Left renal pelvis (tissue), 4 donors: ENCODE data around the gene NEK10. TPM values are rescaled to one million over a fixed set of nuclear protein-coding genes. Genes with fewer than 3 reads are reported as not detected.

Experiments used
- DNase-seq, 4 donors: peaks; one replicate each; pipeline ENCODE4 v3.0.0-alpha.2; 2013; ENCODE audit warnings: low read depth in 4 of 4, low spot score in 3 of 4
- polyA plus RNA-seq, 4 donors: library from polyadenylated mRNA; unstranded; fragments of 120-200 nt; gene quantifications; one replicate each; pipeline ENCODE4 v1.2.1, GENCODE V29; 2013; ENCODE audit not compliant: insufficient read length in 4 of 4

NEK10 gene
- polyA plus RNA-seq, 4 donors: 0.46 to 2.1 (median 1.8) TPM

DNA sequence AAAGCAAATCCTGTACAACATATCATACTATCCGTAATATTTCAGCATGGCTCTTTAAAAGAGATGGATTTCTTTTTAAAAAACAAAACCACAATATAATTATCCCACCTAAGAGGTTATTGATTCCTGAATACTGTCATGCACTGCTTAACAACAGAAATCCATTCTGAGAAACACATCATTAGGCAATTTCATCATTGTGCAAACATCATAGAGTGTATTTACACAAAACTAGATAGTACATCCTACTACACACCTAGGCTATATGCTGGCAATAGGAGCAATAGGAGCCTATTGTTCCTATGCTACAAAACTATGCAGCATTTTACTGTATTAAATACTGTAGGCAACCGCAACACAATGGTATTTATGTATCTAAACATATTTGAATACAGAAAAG, 242.0 kb downstream of the NEK10 start:
- no peak for DNase-seq

DNA sequence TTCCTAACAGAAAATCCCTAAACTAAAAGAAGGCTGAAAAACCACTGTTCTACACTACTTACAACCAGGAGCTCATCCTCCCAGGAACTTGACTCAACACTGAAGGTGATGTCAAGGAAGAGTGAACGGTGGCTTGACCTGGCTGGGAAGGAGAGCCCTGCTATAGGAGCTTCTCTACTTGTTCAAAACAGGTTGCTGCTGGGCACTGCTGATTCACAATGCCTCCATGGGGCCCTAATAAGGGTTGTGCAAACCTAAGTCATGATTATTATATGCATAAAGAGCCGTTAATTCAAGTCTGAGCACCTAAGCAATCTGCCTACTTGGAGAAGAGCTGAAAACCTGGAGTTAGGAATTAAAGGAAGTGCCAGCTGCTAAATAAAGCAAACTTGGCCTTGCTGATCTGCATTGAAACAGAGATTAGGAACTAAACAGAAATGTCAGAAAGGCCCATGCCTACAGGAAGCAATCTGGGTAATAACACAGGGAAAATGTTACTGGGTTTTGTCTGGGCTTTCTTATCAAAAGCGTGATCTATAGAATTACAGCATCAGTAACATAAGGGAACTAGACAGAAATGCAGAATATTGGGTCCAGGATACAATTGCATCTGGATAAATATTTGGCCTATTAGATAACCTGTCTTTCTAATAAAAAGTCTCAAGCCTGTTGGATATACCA, 243.2 kb downstream of the NEK10 start:
- DNase-seq: no peak

DNA sequence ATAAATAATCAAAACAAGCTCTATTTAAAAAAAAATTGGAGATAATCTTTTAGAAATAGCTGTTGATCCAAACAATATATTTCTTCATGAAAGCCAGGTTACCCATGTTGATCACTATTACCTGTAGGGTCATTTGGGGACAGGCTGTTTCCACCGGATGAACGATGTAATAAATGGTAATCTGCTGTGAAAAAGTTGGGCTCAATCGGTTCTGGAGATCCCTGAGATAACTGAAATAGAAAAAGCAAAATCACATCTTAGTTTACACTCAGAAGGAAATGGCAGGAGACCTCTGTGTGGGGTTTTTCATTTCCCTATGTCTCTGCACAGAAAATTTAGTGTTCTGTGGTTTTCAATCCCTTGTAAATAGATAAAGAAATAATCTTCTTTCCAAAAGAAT, 249.5 kb downstream of the NEK10 start:
- DNase-seq: no peak

DNA sequence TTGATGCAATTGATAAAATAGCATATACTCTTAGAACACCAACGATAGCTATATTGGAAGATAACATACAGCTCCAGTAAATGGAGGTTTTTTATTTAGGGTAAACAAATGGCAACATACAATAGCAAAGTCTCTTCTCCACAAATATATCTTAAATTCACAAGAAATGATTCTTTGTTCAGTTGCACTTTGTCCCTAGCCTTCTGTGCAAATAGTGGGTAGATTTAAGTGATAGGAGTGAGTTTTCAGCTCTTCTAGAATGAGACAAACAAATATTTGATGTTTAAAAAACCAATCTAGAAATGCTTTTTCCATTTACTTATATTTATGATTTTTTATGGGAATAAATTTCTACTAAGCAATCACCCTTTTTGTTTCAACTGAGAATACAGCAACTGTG, 253.8 kb downstream of the NEK10 start:
- no peak for DNase-seq

DNA sequence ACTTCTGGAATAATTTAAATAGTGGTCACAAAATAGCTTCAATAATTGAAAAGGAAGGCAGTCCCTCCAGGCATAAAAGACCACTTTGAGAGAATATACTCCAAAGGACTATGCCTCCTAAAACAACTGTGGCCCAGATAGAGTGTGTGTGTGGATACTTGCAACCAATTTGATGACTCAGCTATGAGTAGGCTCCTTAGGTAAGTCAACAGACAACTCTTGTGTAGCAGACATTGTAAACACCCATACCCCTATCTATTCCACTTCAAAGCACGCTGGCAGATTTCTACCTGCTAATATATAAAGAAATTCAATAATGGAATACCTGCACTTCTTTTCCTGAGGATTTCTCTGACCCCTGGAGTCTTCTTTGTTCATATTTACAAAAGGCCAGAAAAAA, 254.5 kb downstream of the NEK10 start:
- DNase-seq: no peak

DNA sequence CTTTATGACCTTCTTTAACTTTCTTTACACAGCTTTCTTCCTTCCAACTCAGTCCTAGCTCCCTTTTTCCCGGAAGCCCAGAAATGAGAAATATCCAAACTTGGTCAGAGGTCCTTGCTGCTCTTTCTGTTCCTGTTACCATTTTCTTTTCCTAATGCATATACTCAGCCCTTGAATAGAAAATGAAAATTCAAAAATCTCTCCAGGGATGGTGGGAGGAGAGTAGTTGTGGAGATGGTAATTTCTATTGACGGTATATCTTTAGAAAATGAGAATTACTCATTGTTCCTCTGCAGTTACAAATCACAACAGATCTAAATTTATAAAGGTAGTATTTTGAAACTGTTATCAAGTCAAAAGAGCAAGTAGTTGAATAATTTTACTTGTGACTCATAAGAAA, 255.1 kb downstream of the NEK10 start:
- no peak for DNase-seq

DNA sequence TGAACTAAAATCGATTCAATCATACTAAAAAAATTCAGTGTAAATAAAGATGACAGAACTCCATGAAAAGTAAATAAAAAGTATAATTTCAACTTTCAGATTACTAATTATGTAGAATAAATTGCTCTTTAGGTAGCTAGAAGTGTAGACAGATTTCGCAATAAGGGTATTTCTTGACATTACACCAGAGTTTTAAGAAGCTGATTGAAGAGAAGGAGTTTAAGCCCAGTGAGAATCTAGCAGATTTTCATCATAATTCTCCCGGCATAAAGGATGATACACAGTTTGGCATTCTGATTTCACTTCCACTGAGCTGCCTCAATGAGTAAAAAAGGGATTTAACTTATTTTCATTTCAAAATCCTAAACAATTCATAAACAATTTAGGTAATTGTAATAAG, 259.2 kb downstream of the NEK10 start:
- no peak for DNase-seq

DNA sequence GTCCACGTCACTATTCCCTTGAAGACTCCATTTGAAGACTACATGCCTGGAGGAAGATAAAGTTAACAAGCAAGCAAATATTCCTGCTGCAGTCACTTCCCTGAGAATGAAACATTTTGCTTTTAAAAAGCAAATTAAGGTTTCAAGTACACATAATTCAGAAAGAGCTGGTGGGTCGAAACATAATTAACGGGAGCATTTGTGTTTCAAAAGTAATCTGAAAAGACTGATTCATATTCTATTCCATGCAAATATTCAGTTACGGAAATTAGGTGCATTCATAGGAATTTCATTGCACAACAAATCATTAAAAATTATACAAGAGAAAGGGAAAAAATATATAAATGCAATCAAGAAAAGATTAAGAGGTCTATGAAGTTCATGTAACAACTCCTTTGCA, 260.9 kb downstream of the NEK10 start:
- no peak for DNase-seq

DNA sequence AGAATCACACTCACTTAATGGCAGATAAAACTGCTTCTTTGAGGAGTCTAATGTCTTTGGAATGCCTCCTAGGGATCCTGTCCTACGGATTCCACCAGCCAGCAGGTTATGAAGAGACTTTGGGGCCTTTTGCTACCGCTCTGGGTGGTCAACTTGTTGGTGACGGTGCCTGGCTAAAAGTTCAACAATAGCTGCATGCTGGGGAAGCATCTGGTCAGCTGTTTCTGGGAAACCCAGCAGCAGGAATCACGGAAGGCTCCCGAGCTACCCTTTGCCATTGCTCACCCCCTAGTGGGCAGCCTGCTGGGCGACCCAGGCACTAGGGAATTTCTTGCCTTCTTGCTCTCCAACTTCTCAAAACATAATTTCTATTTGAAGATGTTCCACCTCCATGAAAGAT, 263.3 kb downstream of the NEK10 start:
- DNase-seq: no peak

DNA sequence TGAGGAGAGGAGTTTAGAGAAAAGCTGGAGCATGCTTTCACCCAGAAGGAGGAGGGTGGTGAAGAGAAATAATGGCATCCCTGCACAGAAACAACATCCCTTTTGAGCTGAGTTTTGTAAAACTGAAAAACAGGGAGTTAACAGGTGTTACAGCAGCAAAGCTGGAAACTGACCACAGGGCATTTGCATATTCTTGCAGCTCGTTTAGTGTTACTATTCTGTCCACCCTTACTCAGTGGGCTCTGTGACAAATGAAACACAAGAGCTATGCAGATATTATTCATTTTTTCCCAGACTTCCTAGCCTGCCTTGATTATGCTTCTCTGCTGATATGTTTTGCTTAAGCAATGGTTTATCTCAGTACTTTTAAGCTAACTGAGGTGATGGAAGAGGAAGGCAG, 272.0 kb downstream of the NEK10 start:
- no peak for DNase-seq

DNA sequence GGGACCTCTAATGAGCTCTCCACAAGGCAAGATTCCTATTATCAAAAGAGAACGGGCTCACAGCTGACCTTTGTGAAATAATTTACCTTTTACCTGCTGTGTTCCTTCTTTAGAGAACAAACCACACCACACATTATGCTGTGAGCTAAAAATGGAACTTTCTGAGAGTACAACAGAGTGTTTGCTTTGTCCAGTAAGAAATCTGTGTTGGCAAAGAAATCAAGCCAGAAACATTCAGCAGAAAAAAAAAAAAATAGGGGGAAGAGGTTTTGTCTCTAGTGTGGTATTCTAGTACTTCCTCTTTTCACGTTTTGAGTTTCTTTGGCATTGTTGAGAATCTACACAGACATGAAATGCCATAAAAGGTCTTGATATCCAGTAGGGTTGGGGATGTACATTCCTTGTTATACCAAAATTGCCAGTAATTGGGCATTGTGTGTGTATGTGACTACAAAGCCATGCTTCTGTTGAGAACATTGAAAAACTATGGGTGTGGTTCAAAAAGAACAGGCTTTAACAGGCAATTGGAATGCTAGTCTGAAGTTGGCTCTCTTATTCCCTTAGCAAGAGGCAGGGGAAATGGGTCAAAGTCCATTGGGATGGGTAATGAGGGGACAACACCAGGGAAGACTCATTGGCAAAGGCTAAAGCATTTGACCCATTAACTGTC, 273.5 kb downstream of the NEK10 start:
- DNase-seq: no peak

DNA sequence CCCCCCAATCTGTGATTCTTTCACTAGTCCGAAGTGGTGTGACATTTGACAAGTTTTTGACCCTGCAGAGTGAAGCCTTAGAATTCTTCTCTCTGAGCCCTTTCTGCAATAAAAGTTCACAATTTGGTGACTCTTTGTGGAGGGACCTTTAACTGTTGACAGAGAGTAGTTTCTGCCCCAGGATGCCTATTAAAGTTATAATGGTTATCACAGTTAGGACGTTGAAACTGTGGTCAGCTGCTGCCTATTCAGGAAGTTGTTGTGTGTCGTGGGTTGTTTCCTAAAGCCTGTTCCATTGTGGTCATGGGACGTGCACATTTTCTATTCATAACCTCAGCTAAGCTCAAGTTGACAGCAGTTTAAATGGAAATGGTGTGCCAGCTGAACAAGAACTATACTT, 274.5 kb downstream of the NEK10 start:
- DNase-seq: no peak

DNA sequence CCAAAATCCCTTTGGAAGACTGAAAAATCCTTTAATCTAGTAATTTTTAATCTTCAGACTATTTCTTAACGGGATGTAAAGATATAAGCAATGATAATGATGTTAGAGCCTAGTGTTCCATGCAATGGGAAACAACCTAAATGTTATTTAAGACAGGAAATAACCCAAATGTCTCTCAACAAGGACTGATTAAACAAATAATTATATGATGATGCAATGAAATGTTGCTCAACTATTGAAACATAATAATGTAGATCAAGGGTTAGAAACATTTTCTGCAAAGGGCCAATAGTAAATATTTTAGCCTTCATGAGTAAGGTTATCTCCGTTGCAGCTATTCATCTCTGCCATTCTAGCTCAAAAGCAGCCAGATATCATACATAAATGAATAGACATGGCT, 275.4 kb downstream of the NEK10 start:
- no peak for DNase-seq

DNA sequence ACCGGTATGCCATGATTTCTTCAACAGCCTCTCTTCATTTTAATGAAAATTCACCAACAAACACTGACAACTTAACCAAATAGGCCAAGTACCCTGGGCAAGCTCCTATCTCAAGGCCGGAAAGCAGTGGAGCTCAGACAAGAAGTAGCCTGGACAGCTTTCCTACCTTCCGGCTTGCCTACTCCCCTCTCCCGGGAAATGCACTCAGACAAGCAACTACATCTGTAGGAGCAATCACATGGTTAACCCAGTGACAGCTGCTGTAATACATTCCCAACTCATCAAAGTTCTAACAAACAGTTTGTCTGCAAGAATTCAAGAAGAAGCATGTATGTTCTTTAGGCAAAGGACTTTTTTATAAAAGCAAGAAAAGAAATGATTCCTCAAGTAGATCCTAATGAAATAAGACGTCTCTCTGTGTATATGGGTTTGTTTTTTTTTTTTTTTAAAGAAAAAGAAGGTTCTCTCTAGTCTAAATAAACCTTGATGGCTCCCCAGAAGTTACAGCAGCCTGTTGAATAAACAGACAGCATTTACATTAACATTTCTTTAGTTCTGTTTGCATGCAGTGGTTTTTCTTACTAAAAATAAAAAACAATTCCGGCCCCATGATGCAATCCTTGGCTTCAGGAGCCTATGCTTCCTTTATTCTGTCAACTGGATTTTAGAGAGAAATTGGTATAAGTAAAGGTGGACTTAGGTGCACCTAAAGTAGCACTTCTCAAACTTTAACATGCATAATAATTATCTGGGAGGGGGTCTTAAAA, 278.7 kb downstream of the NEK10 start:
- DNase-seq: no peak

DNA sequence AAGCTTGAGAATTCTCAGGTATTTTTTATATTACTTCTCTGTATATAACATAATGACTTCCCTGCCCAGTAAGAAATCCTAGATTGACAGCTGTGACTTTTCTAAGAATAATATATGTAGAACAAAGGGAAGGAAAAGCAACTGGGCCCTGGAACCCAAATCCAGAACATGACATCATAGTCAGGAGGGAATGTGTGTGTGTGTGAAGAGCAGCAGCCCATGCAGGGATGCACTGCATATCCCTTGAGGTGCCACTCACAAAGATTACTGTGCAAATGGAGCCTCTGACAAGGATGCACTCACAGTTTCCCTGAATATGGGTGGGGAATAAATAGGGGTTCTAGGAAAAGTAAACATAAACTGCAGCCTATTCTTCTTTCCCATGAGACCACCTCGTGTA, 279.5 kb downstream of the NEK10 start:
- DNase-seq: no peak

DNA sequence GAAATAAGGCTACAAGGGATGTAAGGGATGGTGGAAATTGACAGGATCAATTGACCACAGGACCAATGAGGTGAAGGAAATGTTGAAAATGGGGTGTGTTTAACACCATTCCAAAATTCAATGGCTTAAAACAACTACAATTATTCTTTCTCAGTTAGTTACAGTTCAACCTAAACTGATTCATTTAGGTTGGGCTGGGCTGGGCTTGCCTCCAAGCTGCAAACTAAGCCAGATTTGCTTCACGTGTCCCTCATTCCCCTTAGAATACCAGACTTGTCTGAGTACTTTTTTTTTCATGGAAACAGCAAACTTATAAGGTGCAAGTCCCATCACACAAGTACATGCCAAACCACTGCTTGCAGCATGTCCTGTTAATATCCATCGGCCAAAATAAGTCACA, 280.1 kb downstream of the NEK10 start:
- DNase-seq: no peak

DNA sequence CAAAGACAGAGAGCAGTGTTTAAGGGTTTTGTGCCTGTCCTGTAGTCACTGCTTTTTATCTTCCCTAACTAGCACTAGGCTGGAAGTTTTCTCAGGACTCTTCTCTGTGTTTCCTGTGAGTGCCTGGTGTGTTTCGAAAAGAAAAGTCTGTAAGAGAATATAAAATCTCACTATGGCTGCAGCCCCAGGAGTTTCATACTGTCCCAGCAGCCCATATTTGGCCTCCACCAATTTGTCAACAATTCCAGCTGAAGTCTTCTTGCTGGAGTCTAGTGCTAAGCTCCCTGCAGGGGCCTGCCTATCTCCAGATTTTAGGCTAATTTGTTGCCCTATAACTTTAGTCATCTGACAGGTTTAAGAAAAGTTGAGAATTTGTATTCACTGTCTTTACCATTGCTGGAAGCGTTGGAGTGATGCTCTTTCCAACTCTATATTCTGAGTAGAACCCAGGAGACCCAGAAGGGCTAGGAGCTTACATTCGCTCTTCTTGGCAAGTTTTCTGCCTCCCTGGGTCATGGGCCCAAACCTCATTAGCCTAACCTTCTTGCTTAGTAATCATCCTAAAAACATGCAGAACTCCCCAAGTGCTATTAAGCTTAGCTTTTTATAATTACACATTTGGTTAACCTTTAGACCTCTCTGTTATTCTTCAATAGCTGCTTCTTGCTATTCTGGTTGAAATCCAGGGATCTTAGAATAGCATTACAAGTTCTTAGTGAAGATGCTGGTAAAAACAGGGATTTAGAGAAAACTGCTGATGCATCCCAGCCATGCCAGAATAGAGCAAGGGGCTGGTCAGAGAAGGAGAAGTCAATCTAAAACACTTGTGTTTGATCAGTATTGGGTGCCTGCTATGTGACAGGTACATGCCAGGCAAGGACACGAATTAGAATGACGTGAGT, 283.1 kb downstream of the NEK10 start:
- DNase-seq: no peak

DNA sequence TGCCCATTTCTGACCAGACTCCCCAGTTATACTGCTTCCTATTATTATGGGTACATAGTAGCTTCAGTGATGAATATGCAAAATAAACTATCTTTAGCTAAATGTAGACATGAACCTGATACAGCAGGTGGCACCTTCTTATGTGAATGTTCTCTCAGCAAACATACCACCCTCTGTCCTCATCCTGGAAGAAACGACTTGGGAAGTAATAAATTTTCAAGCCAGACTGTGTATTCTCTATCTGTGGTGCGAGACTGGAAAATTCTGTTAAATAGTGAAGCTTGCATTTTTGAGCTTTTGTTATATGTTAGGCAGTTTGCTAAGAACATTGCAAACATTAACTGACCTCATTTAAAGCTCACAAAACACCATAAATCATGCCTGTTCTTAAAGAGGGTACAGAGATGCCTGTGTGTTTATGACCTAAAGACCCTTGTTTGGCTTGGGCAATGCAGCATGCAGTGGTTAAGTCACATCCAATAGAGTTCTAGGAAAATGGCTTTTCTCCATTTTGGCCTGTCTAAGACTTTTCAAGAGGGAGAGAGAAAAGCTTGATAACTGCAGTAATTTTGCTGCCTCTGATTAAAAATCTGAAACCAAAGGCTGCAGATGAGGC, 287.1 kb downstream of the NEK10 start:
- DNase-seq: no peak

DNA sequence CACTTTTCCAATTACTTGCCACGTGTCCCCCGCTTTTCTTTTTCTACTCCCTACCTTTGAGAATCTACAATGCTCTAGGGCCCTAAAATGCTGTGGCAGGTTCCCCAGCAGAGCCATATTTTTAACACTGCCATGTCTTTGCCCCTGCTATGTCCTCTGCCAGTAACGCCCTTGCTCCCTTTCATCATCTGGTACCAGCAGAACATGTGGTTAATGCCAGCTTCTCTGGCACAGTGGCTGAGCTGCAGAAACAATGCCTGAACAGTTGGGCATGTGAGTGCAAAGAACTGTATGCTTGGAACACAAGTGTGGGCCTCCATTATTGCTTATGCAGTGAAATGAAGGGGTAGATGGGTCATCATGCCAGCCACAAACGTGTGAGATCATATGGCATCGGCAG, 287.6 kb downstream of the NEK10 start:
- DNase-seq: no peak

DNA sequence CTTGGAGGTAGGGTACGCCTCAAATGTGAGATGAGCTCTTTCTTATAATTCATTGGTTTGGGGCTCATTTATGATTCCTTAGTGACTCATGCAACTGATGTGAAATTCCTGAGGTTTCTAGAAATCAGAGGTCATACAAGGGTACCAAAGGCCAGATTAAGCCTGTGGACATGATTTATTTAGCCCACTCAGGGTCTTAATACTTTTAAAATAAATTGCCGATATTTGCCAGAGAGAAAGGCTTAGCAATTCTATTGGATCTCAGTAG, 289.0 kb downstream of the NEK10 start:
- no peak for DNase-seq
